Measurements from ENCODE around the gene SVOP.
A peak's percentile ranks its signal among the peaks of the same experiment; 100 is the strongest.

Gene SVOP

GRCh38 chr12:108977360-108977759 lies 43.5 kb downstream of the SVOP start:
- POLR2A ChIA-PET: no interaction called here
- TF ChIP-seq CTCF (IDR thresholded peaks at IDR 0.05; ENCODE audit: control extremely low read depth, extremely low read depth, low read depth, missing control alignments): no peak
- CTCF ChIA-PET: interaction anchor here (0.6 to 1.5 kb wide), 2 partner anchors 10 to 27 kb away, joined by 3 read pairs; no protein-coding TSS in a partner anchor
- no peak for DNase-seq (ENCODE audit: extremely low spot score)

GRCh38 chr12:108975024-108975593 lies 45.8 kb downstream of the SVOP start:
- CTCF ChIA-PET: no interaction called here
- DNase-seq (ENCODE audit: extremely low spot score): no peak
- TF ChIP-seq CTCF (IDR thresholded peaks at IDR 0.05; ENCODE audit: control extremely low read depth, extremely low read depth, low read depth, missing control alignments): no peak
- POLR2A ChIA-PET: no interaction called here

GRCh38 chr12:108973629-108974152 lies 47.2 kb downstream of the SVOP start:
- POLR2A ChIA-PET: no interaction called here
- no peak for TF ChIP-seq CTCF (IDR thresholded peaks at IDR 0.05; ENCODE audit: control extremely low read depth, extremely low read depth, low read depth, missing control alignments)
- CTCF ChIA-PET: no interaction called here
- no peak for DNase-seq (ENCODE audit: extremely low spot score)

GRCh38 chr12:108972358-108972757 lies 48.5 kb downstream of the SVOP start:
- ChIA-PET POLR2A (no interaction called here), CTCF (interaction anchor here (1.4 to 1.6 kb wide), 2 partner anchors 21 to 27 kb away, joined by 3 to 4 read pairs; no protein-coding TSS in a partner anchor)
- no peak for DNase-seq (ENCODE audit: extremely low spot score)
- no peak for TF ChIP-seq CTCF (IDR thresholded peaks at IDR 0.05; ENCODE audit: control extremely low read depth, extremely low read depth, low read depth, missing control alignments)

GRCh38 chr12:108969622-108970021 lies 51.2 kb downstream of the SVOP start:
- TF ChIP-seq CTCF (IDR thresholded peaks at IDR 0.05; ENCODE audit: control extremely low read depth, extremely low read depth, low read depth, missing control alignments): no peak
- CTCF ChIA-PET: no interaction called here
- POLR2A ChIA-PET: interaction anchor here (0.6 kb wide), 1 partner anchor 411 kb away, joined by 4 read pairs; no protein-coding TSS in a partner anchor
- DNase-seq (ENCODE audit: extremely low spot score): no peak

GRCh38 chr12:108967869-108968540 lies 52.9 kb downstream of the SVOP start:
- ChIA-PET CTCF (interaction anchor here (1.3 to 1.5 kb wide), 2 partner anchors 9 to 29 kb away, joined by 3 read pairs; no protein-coding TSS in a partner anchor), POLR2A (no interaction called here)
- peak; percentile 29 for DNase-seq (ENCODE audit: extremely low spot score)
- TF ChIP-seq CTCF (IDR thresholded peaks at IDR 0.05; ENCODE audit: control extremely low read depth, extremely low read depth, low read depth, missing control alignments): peak; percentile 27

Measured in GM10248 (cell line).